HG03060 (cell line): Measurements from ENCODE around the gene TENM3.

Experiments used
- ATAC-seq: cut with Tn5 transposase; IDR thresholded peaks from one replicate; pipeline ENCODE4 v1.9.1; 2021; ENCODE audit warnings: low read depth, moderate number of reproducible peaks; ENCODE audit not compliant: unreplicated experiment

Gene TENM3

DNA sequence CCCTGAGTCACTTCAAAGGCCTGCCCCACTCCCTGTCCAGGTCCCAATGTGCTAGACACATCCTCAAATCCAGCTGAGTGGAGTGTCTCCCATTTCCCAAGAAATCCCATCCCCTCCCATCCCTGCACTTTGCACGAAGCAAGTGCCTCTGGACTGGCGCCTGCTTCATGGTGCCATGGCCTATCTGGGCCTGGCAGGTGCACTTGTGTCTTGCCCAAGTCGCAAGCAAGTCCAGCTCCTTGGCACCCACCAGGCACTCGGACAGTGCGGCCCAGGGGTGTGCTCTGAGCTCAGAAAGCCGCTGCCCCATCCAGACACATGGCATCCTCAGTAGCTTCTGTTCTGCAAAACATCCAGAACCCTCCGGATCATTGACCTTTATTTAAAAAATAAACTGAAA, 576.5 kb downstream of the TENM3 start:
- ATAC-seq: no peak

DNA sequence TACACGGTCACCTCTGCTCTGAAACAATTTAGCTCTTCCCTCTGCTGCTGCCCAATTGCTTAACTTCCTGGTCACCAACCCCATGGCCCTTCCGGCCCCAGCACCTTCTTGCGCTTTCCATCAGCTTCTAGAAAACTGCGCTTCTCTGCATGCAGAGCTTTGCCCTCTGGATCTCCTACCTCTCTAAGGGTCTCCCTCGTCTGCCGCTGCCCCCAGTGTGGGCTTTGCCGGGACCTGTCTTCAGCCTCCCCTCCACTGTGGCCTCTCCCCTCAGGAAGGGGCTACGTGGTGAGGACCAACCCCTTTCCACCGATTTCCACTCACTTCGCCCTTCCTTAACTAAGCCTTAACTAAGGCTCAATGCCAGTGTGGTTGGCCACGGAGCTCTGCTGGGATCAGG, 579.4 kb downstream of the TENM3 start:
- ATAC-seq: no peak

DNA sequence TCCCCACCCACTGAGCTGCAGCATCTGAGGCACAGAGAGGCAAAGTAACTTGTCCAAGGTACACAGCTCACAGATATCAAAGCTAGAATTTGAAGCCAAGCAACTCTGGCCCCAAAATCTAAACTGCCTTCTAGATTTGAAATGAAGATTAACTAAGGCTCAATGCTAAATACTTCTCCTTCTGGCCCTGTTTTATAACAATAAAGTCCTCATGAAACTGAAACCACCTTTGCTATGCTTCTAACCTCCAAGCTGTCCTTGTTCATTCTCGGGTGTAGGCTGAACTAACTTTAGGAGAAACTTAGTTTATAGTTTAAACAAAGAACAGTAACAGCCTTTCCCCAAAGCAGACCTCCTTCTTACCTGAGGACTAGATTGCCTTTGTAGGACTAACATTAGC, 580.4 kb downstream of the TENM3 start:
- peak; percentile 77 for ATAC-seq

DNA sequence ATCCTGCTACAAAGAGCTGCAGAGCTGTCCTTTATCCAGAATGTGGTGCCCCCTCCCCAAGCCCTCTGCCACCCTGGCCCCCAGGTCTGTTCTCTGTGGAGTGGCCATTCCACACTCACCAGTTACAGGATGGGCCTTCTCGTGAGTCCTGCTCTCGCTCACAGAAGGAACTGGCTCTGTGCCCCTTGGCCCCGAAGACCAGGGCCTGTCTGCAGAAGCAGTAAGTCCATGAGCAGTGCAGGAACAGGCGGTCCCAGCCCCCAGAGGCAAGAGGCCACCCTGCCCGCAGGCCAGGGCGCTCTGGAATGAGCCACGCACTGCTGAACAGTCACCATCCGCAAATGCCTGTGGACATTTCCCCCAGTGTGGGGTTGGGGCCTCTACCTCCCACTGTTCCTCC, 581.8 kb downstream of the TENM3 start:
- ATAC-seq: no peak

DNA sequence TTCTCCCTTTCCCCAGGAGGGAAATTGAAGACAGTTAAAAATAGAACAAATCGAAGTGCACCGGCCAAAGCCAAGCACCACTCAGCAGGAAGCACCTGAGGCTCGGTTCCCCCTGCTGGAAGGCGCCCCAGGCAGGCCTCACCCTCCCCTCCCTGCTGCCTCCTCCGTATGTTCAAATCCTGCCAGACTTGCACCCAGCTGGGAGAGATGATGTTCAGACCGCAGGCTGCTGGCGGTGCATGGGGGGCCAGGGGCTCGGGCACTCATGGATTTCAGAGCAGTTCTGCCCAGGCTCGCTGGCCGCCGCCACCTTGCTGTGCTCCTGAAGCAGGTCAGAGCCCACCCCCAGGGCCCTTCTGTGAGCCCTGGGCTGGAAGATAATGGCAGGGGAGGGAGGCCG, 582.6 kb downstream of the TENM3 start:
- no peak for ATAC-seq

DNA sequence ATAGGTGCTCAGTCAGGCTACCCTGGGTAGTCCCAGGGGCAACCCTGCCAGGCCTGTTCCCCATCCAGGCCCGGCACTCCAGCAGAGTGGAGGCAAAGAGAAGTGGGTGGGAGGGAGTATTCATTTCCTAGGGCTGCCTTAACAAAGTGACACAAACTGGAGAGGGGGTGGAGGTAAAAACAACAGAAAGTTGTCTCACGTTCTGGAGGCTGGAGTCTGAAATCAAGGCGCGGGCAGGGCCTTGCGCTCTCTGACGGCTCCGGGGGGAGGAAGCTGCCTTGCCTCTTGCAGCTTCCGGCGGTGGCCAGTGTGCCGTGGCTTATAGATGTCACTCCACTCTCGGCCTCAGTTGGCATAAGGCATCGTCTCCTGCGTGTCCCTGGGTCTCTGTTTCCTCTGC, 583.2 kb downstream of the TENM3 start:
- no peak for ATAC-seq

DNA sequence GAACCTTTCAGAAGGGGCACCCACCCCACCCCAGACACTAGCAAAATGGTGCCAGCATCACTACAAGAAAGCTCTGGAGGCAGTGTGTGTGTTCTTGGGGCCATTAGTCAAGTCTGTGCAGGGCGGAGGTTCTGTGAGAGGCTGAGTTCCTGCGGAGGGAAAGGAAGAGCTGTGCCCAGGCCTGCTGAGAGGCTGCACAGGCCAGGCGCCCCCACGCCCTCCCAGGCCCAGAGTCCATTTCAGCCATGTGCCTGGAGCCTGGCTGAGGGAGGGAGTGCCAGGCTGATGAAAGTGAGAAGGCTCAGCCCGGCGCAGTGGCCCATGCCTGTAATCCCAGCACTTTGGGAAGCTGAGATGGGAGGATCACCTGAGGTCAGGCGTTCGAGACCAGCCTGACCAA, 584.0 kb downstream of the TENM3 start:
- ATAC-seq: no peak

DNA sequence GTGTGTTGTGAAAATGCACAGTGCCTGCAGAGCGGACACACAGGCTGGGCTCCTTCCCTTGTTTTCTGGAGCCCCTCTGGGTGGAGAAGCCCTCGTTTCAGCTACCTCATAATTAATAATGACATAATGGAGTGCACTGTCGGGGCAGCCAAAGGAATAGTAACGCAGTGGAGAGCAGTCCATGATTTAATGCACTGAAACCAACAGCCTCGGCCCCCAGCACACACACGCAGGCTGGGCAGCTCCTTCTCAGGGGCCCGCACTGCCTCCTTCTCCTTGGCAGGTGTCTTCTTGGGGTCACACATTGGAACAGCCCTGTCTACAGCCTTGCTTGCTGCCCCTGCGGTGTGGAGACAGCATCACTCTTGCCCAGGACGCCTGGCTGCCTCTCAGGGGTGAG, 584.8 kb downstream of the TENM3 start:
- no peak for ATAC-seq

DNA sequence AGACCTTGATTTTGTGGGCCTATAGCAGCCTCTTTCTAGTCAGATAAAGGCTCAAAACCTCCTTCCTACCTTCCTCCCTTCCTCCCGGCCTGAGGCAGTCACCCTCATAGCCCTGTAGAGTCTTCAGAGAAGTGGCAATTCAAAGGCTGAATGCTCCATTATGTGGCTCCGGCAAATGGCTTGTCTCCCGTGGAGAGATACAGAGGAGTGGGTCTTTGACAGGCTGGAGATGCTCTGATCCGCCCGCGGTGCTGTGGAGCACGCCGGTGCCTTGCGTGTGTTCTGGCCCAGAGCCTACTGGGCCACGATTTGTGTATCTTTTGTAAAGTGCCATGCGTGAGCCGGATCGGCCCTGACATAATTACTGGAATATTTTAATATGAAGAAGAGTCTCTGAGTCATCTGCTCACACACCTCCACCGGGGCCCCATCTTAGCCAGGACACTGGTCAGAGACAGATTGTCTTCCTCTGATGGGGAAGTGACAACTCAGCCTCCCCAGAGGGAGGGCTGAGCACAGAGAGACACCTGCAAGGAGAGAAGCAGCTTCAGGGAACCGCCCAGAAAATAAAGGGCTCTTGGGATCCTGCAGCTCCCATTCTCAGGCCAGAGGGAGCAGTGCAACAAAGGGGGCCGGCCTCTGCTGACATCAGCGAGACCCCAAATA, 585.3 kb downstream of the TENM3 start:
- no peak for ATAC-seq

DNA sequence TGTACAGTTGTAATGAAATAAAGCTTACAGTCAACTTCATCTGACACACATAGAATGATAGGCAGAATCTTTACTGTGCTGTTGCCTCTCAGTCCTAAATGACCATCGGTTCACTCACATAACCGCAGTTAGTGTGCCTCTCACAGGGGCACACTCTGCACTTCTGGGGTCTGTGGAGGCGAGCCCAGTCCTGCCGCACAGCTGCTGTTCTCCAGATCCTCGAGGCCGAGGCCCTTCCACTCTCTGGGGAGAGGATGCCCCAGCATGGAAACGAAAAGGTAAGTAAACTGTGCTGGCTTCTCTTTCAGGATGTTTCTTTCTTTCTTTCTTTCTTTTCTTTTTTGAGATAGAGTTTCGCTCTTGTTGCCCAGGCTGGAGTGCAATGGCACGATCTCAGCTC, 586.0 kb downstream of the TENM3 start:
- no peak for ATAC-seq

DNA sequence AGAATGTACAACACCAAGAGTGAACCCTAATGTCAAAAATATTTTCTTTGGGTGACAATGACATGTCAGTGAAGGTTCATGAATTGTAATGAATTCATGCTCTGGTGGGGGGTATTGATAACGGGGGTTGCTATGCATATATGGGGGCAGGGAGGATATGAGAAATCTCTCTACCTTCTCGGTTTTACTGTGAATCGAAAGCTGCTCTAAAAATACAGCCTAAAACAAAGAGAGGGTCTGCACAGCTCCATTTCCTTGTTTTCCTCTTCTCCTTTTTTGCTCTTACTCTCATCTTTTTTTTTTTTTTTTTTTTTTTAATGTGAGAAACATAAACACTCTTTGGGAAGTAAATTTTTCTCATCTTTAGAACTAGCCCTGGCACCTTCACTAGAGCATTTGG, 588.2 kb downstream of the TENM3 start:
- no peak for ATAC-seq

DNA sequence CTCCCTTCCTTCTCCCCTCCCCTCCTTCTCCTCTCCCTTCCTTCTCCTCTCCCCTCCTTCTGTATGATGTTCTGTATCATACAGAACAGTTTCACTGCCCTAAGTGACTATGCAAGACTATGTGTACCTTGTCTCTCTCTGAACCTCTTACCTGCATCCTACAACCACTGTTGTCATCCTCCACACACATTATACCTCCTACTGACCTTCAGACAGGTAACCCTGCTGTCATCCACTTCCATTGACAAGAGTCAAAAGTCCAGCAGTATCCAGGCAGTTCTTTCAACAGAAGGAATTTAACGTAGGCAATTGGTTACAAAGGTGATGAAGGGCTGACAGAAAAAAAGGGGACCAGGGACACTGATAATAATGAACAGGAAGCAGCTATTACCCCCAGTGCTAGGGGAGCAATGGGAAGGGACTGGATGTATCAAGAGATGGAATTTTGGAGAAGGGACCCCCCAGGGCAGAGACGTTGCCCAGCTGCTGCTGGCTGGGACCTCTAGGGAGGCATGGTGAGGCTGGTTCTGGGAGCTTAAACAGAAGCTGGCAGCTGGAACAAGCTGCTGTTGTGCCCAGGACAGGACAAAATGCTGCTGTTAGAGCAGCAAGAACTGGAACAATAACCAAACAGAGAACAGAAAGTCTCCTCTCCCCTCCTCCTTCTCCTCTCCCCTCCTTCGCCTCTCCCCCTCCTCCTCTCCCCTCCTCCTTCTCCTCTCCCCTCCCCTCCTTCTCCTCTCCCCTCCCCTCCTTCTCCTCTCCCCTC, 589.3 kb downstream of the TENM3 start:
- ATAC-seq: no peak

DNA sequence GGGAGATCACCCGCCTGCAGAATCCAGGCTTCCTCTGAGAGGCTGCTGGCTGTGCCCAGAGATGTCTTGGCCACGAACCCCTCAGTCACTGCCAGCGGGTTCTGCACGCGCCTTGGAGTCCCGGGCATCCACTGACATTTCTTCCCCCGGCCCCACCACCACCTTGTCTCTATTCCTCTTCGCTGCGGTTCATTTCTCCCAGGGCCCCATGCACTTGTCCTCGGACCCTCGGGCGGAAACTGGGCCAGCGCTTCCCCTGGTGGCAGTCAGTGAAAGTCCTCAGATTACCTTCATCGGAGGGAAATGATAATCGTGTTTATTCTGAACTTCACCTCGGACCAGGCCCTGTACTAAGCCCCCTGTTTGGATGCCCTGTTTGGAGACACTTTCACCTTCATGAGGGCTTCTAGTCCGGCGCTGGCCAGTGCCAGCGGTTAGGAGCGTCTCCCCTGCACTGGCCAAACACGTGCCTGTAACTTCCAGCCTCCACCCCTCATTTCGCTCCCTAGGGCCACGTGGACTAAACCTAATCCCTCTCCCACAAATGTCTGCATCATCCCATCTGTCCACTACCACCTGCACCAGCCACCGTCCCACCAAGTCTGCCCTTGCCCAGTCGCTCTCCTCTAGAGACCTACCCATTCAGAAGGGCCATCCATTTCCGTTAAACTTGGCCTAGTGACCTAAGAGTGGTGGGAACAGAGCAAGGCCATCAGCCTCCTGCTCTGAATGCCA, 592.0 kb downstream of the TENM3 start:
- ATAC-seq: no peak

DNA sequence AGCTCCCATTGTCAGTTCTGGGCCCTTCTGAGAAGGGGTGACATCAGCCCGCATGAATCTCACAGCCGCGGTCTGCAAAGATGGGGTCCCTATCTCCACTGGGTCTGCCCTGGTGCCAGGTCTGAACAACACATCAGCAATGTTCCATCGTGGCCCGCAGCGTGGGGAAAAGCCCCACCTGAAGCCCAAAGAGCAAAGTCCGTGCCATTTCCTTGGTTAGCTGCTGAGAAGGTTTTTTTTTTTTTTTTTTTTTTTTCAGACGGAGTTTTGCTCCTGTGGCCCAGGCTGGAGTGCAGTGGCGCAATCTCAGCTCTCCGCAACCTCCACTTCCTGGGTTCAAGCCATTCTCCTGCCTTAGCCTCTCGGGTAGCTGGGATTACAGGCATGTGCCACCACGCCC, 594.6 kb downstream of the TENM3 start:
- no peak for ATAC-seq

DNA sequence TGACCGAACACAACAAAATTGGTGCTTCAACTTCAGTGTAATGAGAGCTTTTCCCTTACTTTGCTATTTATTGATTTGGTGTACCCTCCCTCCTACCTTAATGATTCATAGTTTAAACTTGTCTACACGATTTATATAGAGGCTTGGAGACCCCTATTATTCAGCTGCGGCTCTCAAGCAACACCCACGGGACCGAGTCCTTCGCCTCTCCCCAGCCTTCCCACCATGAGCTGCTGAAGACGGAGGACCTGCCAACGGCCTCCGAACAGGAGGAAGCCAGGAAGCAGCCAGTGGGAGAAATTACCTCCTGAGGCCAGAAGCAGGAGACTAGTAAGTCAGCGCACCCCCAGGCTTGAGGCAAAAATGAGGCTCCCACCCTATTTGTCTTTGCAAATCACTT, 595.3 kb downstream of the TENM3 start:
- ATAC-seq: no peak

DNA sequence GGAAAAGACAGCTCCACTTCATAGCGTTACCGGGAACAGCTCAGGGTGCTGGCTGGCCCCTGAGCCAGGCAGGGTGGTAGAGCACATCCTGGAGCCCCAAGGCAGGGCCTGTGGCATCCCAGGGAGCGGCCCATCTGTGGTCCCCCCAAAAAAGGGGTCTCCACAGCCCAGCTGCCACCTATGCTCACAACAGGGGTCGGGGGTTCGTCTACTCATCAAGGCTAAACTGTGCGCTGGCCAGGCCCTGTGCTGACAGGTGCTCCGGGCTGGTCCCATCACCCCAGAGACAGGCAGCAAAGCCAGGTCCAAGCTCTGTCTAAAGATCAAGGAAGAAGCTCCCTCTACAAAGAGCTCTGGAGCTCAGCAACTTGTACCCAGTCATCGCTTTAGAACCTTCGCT, 596.1 kb downstream of the TENM3 start:
- ATAC-seq: no peak

DNA sequence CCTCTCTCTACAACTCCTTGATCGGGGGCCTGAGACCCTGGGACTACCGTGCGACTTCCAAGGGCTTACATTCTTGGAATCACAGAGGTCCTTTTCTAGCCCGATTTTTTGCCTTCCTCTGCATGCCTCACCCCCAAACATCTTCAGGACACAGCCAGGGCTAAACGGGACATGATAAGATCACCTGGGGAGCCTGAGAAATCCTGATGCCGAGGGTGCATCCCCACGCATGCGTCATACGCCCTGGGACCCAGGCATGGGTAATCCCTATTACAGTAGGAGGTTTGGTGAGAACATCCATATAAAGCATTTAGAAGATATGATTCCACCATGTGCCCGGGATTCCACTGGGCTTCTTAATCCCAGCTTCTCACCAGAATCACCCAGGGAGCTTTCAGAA, 596.9 kb downstream of the TENM3 start:
- no peak for ATAC-seq

DNA sequence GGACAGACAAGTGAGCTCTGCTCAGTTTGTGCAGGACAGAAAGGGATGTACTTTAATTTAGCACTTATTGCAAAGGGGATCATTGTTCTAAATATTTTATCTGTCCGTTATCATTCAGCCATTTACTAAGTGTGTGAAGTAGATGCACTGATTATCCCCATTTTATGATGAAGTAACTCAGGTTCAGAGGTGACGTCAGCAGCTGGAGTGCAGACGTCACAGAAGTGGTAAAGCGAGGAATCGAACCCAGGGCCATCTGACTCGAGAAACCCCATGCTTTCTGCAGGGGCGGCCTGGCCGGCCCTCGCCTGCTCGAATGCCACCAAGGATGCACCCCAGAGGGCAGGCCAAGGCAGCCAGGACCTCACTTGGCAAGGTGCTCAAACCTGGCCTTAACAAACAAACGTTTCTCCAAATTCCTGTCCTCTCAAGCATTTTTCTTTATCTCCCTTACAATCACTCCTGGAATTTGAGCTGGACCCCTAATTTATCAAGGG, 599.0 kb downstream of the TENM3 start:
- ATAC-seq: no peak

DNA sequence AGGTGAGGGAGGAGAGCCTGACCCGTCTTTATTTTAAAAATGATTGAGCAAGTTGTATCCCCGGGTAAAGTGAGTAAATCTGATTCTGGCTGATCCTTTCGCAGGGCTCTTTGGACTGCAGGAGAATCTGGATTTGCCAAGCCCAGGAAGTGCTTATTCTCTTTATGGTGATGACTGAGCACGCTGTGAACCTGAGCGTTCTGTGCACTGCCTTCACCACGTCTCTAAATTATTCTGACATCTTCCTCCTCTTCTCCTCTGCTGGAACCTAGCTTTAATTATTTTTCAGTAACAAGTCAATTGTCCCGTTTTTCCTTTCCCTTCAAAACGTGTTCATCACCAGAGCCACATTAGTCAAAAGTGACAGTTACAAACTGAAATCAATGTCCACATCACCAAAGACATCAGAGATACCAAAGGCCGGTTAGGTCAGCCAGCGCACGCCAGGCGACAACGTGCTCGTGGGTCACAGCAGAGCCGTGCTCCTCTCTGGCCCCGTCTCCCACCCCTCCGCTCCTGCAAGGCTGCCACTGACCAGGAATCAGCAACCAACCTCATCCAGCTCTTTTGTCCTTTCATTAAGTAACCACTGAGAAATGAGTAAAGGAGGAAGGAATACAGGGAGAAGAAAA, 599.7 kb downstream of the TENM3 start:
- no peak for ATAC-seq

DNA sequence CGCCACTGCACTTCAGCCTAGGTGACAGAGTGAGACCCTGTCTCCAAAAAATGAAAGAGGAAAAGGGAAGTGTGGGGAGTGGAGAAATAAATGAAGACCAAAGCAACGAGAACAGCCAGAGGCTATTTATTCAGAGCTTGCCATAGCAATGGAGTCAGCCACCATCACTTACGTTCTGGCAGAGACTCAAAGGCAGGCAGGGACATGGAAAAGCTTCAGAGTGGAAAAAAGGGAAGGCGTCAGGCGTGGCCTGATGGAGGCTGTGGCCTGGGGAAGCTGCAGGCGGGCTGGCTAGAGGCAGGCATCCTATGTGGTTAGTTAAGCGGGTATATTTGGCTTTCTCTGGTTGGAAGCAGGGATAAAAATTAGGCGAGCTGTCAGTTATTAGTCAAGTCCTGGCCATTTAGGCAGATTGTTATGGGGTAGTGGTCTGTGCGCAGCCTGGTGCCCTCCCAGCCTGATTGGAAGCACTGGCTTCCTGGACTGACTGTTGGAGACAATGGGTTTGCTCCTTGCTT, 600.7 kb downstream of the TENM3 start:
- ATAC-seq: no peak

DNA sequence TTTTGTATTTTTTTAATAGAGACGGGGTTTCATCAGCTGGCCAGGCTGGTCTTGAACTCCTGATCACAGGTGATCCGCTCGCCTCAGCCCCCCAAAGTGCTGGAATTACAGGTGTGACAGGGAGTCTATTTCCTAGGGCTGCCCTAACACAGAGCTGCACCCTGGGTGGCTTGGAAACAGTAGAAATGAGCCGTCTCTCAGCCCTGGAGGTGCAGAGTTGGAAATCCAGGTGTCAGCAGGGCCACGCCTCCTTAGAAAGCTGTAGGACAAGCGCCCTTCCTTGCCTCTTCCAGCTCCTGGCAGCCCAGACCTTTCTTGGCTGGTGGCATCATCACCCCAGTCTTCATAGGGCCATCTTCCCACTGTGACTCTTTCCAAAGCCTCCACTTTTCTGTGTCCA, 602.4 kb downstream of the TENM3 start:
- ATAC-seq: no peak
